Bronchial epithelial cell (primary cell): ENCODE results near the gene AMOTL1. TPM values are rescaled to one million over a fixed set of nuclear protein-coding genes. Genes with fewer than 3 reads are reported as not detected.

Experiments used
- DNase-seq: peaks from one replicate; pipeline ENCODE4 v3.0.0-alpha.2; 2010; ENCODE audit warnings: low read depth
- FAIRE-seq: peaks from 2 replicates; lab custom pipeline; 2011; peaks lifted over from hg19 to GRCh38; lab: Jason Lieb, UNC
- H3K27me3 ChIP-seq: 2 replicates; pipeline ENCODE4 v1.5.1; 2011; ENCODE audit warnings: low read length; ENCODE audit not compliant: control insufficient read depth, insufficient read depth
- H3K36me3 ChIP-seq: 2 replicates; pipeline ENCODE4 v1.5.1; 2011; ENCODE audit warnings: low read length; ENCODE audit not compliant: control insufficient read depth, insufficient read depth
- H3K4me3 ChIP-seq: 2 replicates; pipeline ENCODE4 v1.5.1; 2011; ENCODE audit warnings: mild to moderate bottlenecking, low read depth, low read length, control low read depth
- CTCF ChIP-seq: IDR thresholded peaks from 2 replicates; pipeline ENCODE4 v1.5.1; 2011; ENCODE audit warnings: mild to moderate bottlenecking, moderate library complexity, low read length, control low read depth, inconsistent platforms; ENCODE audit not compliant: insufficient read depth, severe bottlenecking
- total RNA-seq: library from RNA; depleted of rRNA; stranded (reverse); fragments of >200 nt; gene quantifications from 2 replicates; pipeline ENCODE4 v1.2.1, GENCODE V29; 2014

Gene AMOTL1
- total RNA-seq, 1 donor from 2014 or later, result 64.8 TPM

GRCh38 chr11:94732617-94733281, 35.4 kb upstream of the AMOTL1 start:
- Histone ChIP-seq H3K36me3 (peaks cover 10% of the 10 kb centered on the region), H3K4me3 (no peak overlapping the region), H3K27me3 (no peaks in the 10 kb centered on the region)
- FAIRE-seq, result no peak
- peak; percentile 87 for DNase-seq
- TF ChIP-seq CTCF, result no peak

- Histone ChIP-seq H3K4me3 (no peak overlapping the region), H3K27me3 (no peaks in the 10 kb centered on the region), H3K36me3 (peaks cover 6% of the 10 kb centered on the region)
- TF ChIP-seq CTCF, result no peak
- DNase-seq (peak; percentile 39), FAIRE-seq (no peak)
Observed at GRCh38 chr11:94734563-94735275, 33.4 kb upstream of the AMOTL1 start.

GRCh38 chr11:94735907-94736306, 32.2 kb upstream of the AMOTL1 start:
- Histone ChIP-seq H3K4me3 (no peak overlapping the region), H3K27me3 (no peaks in the 10 kb centered on the region), H3K36me3 (peaks cover 2% of the 10 kb centered on the region)
- no peak for FAIRE-seq
- DNase-seq, result no peak
- no peak for TF ChIP-seq CTCF

- DNase-seq (peak; percentile 66), FAIRE-seq (no peak)
- Histone ChIP-seq H3K36me3 (peaks cover 2% of the 10 kb centered on the region), H3K27me3 (no peaks in the 10 kb centered on the region), H3K4me3 (no peak overlapping the region)
- no peak for TF ChIP-seq CTCF
Observed at GRCh38 chr11:94737171-94737611, 31.0 kb upstream of the AMOTL1 start.

- Histone ChIP-seq H3K27me3 (no peaks in the 10 kb centered on the region), H3K4me3 (no peak overlapping the region), H3K36me3 (no peaks in the 10 kb centered on the region)
- no peak for TF ChIP-seq CTCF
- no peak for DNase-seq
- FAIRE-seq, result no peak
Observed at GRCh38 chr11:94738746-94739145, 29.4 kb upstream of the AMOTL1 start.
